ENCODE measurements around the gene IRAK3.

DNA sequence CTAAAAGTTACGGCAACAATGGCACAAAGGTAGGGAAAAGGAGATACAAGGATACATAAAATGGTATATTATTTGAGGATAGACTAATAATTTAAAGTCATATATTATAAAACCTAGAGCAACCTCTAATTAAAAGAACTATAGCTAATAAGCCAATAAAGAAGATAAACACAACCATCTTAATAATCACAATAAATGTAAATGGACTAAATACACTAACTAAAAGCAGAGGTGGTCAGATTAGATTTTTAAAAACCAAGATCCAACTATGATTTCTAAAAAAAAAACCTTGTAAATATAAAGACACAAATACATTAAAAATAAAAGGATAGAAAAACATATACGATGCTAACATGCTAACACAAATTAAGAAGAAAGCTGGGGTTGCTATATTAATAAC, 47.7 kb upstream of the IRAK3 start:
- TF ChIP-seq, protein P1, sequence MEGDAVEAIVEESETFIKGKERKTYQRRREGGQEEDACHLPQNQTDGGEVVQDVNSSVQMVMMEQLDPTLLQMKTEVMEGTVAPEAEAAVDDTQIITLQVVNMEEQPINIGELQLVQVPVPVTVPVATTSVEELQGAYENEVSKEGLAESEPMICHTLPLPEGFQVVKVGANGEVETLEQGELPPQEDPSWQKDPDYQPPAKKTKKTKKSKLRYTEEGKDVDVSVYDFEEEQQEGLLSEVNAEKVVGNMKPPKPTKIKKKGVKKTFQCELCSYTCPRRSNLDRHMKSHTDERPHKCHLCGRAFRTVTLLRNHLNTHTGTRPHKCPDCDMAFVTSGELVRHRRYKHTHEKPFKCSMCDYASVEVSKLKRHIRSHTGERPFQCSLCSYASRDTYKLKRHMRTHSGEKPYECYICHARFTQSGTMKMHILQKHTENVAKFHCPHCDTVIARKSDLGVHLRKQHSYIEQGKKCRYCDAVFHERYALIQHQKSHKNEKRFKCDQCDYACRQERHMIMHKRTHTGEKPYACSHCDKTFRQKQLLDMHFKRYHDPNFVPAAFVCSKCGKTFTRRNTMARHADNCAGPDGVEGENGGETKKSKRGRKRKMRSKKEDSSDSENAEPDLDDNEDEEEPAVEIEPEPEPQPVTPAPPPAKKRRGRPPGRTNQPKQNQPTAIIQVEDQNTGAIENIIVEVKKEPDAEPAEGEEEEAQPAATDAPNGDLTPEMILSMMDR (conservative IDR thresholded peaks at IDR 0.05) = no peak
- TF ChIP-seq EZH2 (IDR thresholded peaks at IDR 0.05; ENCODE audit: low read depth) = no peak
